Lung (tissue), 12 donors: Measurements from ENCODE around the gene PHYHIPL. TPM values are rescaled to one million over a fixed set of nuclear protein-coding genes. Genes with fewer than 3 reads are reported as not detected.

Experiments used
- ATAC-seq: fragments of 200-7000 bp; cut with Tn5 transposase; one replicate; pipeline ENCODE4 v1.9.1; 2020; ENCODE audit warnings: moderate number of reproducible peaks; ENCODE audit not compliant: insufficient read depth, low FRiP score
- DNase-seq, 3 donors: peaks; one replicate each; pipeline ENCODE4 v3.0.0-alpha.2; 2013 to 2017
- H3K27ac ChIP-seq, 2 donors: one replicate each; pipeline ENCODE4 v1.5.1; 2013; ENCODE audit warnings: mild to moderate bottlenecking in 2 of 2, moderate library complexity in 2 of 2, control low read depth in 1 of 2, inconsistent platforms in 1 of 2, low read depth in 1 of 2, low read length in 1 of 2
- H3K27me3 ChIP-seq, 3 donors: one replicate each; pipeline ENCODE4 v1.5.1; 2013; ENCODE audit warnings: low read length in 2 of 3; ENCODE audit not compliant: control insufficient read depth in 3 of 3, insufficient read depth in 3 of 3
- H3K36me3 ChIP-seq, 4 donors: one replicate each; pipeline ENCODE4 v1.5.1; 2013; ENCODE audit warnings: low read length in 4 of 4, mild to moderate bottlenecking in 1 of 4, moderate library complexity in 1 of 4; ENCODE audit not compliant: control insufficient read depth in 4 of 4, insufficient read depth in 4 of 4
- H3K4me1 ChIP-seq, 5 donors: one replicate each; pipeline ENCODE4 v1.5.1; 2013; ENCODE audit warnings: low read length in 5 of 5, mild to moderate bottlenecking in 2 of 5, moderate library complexity in 1 of 5; ENCODE audit not compliant: control insufficient read depth in 5 of 5, insufficient read depth in 5 of 5
- H3K4me3 ChIP-seq: one replicate; pipeline ENCODE4 v1.5.1; 2013; ENCODE audit warnings: mild to moderate bottlenecking, control low read depth, moderate library complexity
- H3K9ac ChIP-seq, 2 donors: one replicate each; pipeline ENCODE4 v1.5.1; 2013; ENCODE audit warnings: low read length in 2 of 2, control low read depth in 1 of 2; ENCODE audit not compliant: insufficient read depth in 1 of 2
- H3K9me3 ChIP-seq, 4 donors: one replicate each; pipeline ENCODE4 v1.5.1; 2013; ENCODE audit warnings: low read length in 3 of 4, mild to moderate bottlenecking in 1 of 4, moderate library complexity in 1 of 4; ENCODE audit not compliant: control insufficient read depth in 4 of 4, insufficient read depth in 3 of 4
- CTCF ChIP-seq: IDR thresholded peaks from 2 replicates; pipeline ENCODE4 v1.5.1; 2012; ENCODE audit warnings: mild to moderate bottlenecking; ENCODE audit errors: control extremely low read depth, extremely low read depth
- WGBS, 2 donors: extraction: QIAGEN DNeasy Blood & Tissue Kit; methylation state at CpG; one replicate each; pipeline ENCODE4 v1.1.7; 2013; 5-methylcytosine and 5-hydroxymethylcytosine counted together
- polyA plus RNA-seq, 2 donors: library from polyadenylated mRNA; stranded (reverse); fragments of 200-250 nt; gene quantifications; one replicate each; pipeline ENCODE4 v1.2.1, GENCODE V29; 2013
- total RNA-seq, 2 donors: library from RNA; depleted of rRNA in 1 of 2; stranded (reverse); fragments of >200 nt in 1 of 2; gene quantifications; one replicate each; pipeline ENCODE4 v1.2.1, GENCODE V29; 2014 to 2021
- donor health status: control.
- donor health status: control.
- donor health status: Bipolar disorder and iron deficiency.
- donor health status: healthy.
- donor health status: DM: yes; HTN: yes; CAD: no.

Gene PHYHIPL
- total and polyA plus RNA-seq, 4 donors, result 0.02 to 0.25 (median 0.08) TPM

- no peak for DNase-seq
- Histone ChIP-seq H3K27me3 (no peaks in the 10 kb centered on the region), H3K36me3 (no peaks in the 10 kb centered on the region), H3K27ac (no peak overlapping the region), H3K9ac (no peak overlapping the region), H3K4me1 (peaks cover 0 to 18% (median 7%) of the 10 kb centered on the region in 5 donors), H3K9me3 (no peaks in the 10 kb centered on the region), H3K4me3 (no peak overlapping the region)
- TF ChIP-seq CTCF, result no peak
- ATAC-seq, result no peak
- 77 to 84% methylated on average over 7 of the region's 7 CpGs for WGBS, 2 donors
These were observed 107.9 kb downstream of the PHYHIPL start for GRCh38 chr10:59284118-59284975.

DNA sequence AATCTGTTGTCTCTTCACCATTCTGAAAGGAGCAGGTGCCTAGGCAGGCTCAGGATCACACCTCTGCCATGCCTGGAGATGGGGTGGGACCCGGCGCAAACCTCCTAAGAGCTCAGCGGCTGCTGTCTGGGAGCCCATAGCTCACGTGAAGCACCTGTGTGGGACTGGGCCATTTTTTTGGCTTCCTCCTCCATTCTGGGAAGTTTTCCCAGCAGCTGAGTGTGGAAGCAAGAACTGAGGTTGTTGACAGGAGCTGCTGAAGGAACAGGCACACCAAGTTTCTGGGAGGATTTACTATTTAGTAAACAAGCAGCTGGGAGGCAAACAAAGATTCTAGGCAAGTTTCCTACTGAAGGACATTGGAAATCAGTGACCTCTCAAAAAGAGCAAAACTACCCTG, 108.6 kb downstream of the PHYHIPL start:
- no peaks in the 10 kb centered on the region for H3K9me3 ChIP-seq
- H3K27me3 ChIP-seq, result no peaks in the 10 kb centered on the region
- no peaks in the 10 kb centered on the region for H3K36me3 ChIP-seq
- no peak overlapping the region for H3K27ac ChIP-seq
- TF ChIP-seq CTCF, result no peak
- no peak overlapping the region for H3K4me3 ChIP-seq
- no peak overlapping the region for H3K9ac ChIP-seq
- peaks cover 0 to 18% (median 7%) of the 10 kb centered on the region in 5 donors for H3K4me1 ChIP-seq
- no peak for ATAC-seq
- DNase-seq, result peak in 1 of 3 donors; percentile 14
- WGBS, 2 donors, result 90 to 91% methylated on average over 4 of the region's 4 CpGs

DNA sequence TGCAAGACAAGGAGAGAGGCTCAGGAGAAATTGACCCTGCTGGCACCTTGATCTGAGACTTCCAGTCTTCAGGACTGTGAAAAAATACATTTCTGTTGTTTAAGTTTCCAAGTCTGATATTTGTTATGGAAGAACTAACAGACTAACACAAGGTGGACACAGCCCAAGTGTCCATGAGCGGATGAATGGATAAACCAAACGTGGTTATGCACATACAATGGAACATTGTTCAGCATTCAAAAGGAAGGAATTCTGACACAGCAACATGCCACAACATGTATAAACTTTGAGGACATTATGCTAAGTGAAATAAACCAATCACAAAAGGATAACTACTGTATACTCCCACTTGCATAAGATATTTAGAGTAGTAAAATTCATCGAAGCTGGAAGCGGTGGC, 109.4 kb downstream of the PHYHIPL start:
- Histone ChIP-seq H3K27ac (no peak overlapping the region), H3K27me3 (no peaks in the 10 kb centered on the region), H3K4me3 (no peak overlapping the region), H3K9ac (no peak overlapping the region), H3K36me3 (no peaks in the 10 kb centered on the region), H3K4me1 (peaks cover 0 to 18% (median 7%) of the 10 kb centered on the region in 5 donors), H3K9me3 (no peaks in the 10 kb centered on the region)
- ATAC-seq (no peak), DNase-seq (no peak)
- no peak for TF ChIP-seq CTCF
- WGBS, 2 donors, result 90 to 91% methylated on average over 4 of the region's 4 CpGs
